ENCODE data around the gene TUBA1B. TPM values are rescaled to one million over a fixed set of nuclear protein-coding genes. Genes with fewer than 3 reads are reported as not detected.

Gene TUBA1B
- total RNA-seq, 1 experiment from 2014 or later, result 1,866 TPM

DNA sequence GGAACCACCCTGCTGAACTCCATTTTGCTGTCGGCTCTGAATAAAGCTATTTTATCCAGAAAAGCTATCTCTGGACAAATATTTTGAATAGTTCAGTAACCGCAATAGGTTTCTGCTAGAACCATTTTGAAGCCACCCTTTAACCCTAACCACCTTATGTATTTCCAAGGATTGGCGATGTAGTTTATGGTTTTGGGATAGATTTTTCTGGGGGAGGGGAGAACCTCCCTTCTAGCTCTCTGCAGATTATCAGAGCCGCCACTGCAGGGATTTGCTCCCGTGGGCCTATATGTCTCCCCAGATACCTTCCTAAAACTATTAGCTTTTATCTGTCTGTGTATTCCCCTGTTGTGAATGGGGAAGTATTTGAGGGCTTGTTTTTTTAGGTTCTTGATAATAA is 1.8 kb upstream of the TUBA1B start:
- TF ChIP-seq, protein P1, sequence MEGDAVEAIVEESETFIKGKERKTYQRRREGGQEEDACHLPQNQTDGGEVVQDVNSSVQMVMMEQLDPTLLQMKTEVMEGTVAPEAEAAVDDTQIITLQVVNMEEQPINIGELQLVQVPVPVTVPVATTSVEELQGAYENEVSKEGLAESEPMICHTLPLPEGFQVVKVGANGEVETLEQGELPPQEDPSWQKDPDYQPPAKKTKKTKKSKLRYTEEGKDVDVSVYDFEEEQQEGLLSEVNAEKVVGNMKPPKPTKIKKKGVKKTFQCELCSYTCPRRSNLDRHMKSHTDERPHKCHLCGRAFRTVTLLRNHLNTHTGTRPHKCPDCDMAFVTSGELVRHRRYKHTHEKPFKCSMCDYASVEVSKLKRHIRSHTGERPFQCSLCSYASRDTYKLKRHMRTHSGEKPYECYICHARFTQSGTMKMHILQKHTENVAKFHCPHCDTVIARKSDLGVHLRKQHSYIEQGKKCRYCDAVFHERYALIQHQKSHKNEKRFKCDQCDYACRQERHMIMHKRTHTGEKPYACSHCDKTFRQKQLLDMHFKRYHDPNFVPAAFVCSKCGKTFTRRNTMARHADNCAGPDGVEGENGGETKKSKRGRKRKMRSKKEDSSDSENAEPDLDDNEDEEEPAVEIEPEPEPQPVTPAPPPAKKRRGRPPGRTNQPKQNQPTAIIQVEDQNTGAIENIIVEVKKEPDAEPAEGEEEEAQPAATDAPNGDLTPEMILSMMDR (IDR thresholded peaks at IDR 0.05; ENCODE audit: insufficient read depth in 1 of 2, low read depth in 1 of 2, low read length in 1 of 2, severe bottlenecking in 1 of 2, unreplicated experiment in 1 of 2), result no peak
- POLR2A ChIA-PET, result interaction anchor here (0.6 to 2.8 kb wide), 4 partner anchors 40 to 608 kb away, joined by 3 to 21 read pairs (median 4); partner anchors contain the start of gene TMBIM6
- H3K27me3 ChIP-seq (replicated peaks; ENCODE audit: control insufficient read depth, insufficient read depth, low read length), result no peaks in the 10 kb centered on the region
- H3K4me3 ChIP-seq (ENCODE audit: low read depth, low read length), result no peak overlapping the region
- Mint-ChIP-seq H3K27ac (ENCODE audit: unreplicated experiment) (no peak overlapping the region), H3K27me3 (ENCODE audit: insufficient read depth, unreplicated experiment) (no peaks in the 10 kb centered on the region), H3K36me3 (ENCODE audit: insufficient read depth, unreplicated experiment) (peaks cover 34% of the 10 kb centered on the region), H3K9me3 (ENCODE audit: unreplicated experiment) (no peaks in the 10 kb centered on the region), H3K4me1 (ENCODE audit: low read depth, unreplicated experiment) (peaks cover 10% of the 10 kb centered on the region), H3K4me3 (ENCODE audit: unreplicated experiment) (no peak overlapping the region)
- intact Hi-C loops (cut with micrococcal nuclease; ENCODE audit: unreplicated experiment), result no loop called here
- CTCF ChIA-PET, result interaction anchor here (1.0 to 4.1 kb wide), 2 partner anchors 44 to 103 kb away, joined by 4 to 43 read pairs; no protein-coding TSS in a partner anchor
- no peak for DNase-seq
- H3K36me3 ChIP-seq (ENCODE audit: control insufficient read depth, insufficient read depth, low read length), result 0 out of 2 replicates have a peak, but pooled peaks cover 3% of the 10 kb centered on the region
- H3K4me1 ChIP-seq, result peaks cover 8% of the 10 kb centered on the region
- no TSS peak for BruUV-seq (replicated peaks)
- H3K9me3 ChIP-seq, result no peaks in the 10 kb centered on the region

- Histone ChIP-seq H3K9me3 (no peaks in the 10 kb centered on the region), H3K4me1 (peaks cover 8% of the 10 kb centered on the region), H3K4me3 (ENCODE audit: low read depth, low read length) (peak overlapping the region; percentile 38), H3K27me3 (replicated peaks; ENCODE audit: control insufficient read depth, insufficient read depth, low read length) (no peaks in the 10 kb centered on the region), H3K36me3 (ENCODE audit: control insufficient read depth, insufficient read depth, low read length) (peaks cover 3% of the 10 kb centered on the region; the same call in 1 of the 2 replicates)
- intact Hi-C loops (cut with micrococcal nuclease; ENCODE audit: unreplicated experiment), result loop anchor here (1.0 kb wide), 1 partner anchor 102 kb away; no protein-coding TSS in a partner anchor
- Mint-ChIP-seq H3K27me3 (ENCODE audit: insufficient read depth, unreplicated experiment) (no peaks in the 10 kb centered on the region), H3K36me3 (ENCODE audit: insufficient read depth, unreplicated experiment) (peaks cover 45% of the 10 kb centered on the region), H3K27ac (ENCODE audit: unreplicated experiment) (peak overlapping the region; percentile 99), H3K9me3 (ENCODE audit: unreplicated experiment) (no peaks in the 10 kb centered on the region), H3K4me3 (ENCODE audit: unreplicated experiment) (peak overlapping the region; percentile 74), H3K4me1 (ENCODE audit: low read depth, unreplicated experiment) (peaks cover 10% of the 10 kb centered on the region)
- BruUV-seq (replicated peaks), result TSS peak; percentile 80
- POLR2A ChIA-PET, result interaction anchor here (0.6 to 3.4 kb wide), 9 partner anchors 11 to 609 kb away, joined by 3 to 24 read pairs (median 7); partner anchors contain the start of genes LMBR1L, RHEBL1, TMBIM6 and TROAP
- no peak for DNase-seq
- TF ChIP-seq, protein P1 (IDR thresholded peaks at IDR 0.05; ENCODE audit: insufficient read depth in 1 of 2, low read depth in 1 of 2, low read length in 1 of 2, severe bottlenecking in 1 of 2, unreplicated experiment in 1 of 2), result no peak
- CTCF ChIA-PET, result interaction anchor here (0.5 to 4.1 kb wide), 7 partner anchors 11 to 609 kb away, joined by 3 to 43 read pairs (median 7); partner anchors contain the start of genes RHEBL1, TMBIM6 and TUBA1C
Measured at GRCh38 chr12:49131894-49132461, 783 bp upstream of the TUBA1B start.

DNA sequence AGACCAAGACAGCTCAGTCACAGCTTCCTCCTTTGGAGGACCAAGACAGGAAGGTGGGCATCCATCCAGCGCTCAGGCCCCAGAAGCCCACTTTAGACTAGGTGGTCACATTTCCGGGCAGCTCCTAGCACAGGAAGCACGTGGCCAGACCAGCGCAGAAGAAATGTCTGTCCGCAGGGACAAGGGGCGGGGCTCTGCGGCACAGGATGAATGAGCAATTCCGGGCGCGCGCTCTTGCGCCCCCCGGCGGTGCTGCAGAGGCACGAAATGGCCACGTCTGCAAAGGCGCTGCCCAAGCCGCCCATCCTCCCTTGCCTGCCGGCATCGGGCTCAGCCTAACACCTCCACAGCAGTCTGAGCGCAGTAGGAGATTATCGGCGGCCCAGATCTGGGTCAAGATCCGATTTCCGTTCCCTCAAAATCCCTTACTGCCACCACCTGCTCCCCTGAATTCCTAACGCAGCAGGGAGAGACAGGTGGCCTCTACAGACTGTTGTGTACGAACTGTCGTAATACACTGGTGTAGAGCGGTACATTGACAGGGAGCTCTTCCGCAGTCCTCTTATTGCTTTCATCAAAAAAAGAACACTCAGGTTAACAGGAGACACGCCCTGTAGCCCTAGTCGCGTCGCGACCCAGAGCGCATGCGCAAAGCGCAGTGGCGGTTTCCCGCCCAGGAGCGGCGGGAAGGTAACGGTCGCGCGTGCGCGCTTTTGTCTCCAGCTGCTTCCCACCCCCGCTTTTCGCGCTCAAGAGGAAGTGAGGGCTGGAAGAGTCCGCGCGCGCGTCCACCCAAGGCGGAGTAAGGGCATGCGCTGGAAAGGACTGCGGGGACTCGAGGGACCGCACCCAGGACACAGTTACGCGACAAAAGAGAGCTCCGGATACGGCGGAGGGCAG is 794 bp downstream of the TUBA1B start:
- DNase-seq, result peak; percentile 94 to 96
- peaks cover 8% of the 10 kb centered on the region for H3K4me1 ChIP-seq
- no peaks in the 10 kb centered on the region for H3K27me3 ChIP-seq (replicated peaks; ENCODE audit: control insufficient read depth, insufficient read depth, low read length)
- ChIA-PET POLR2A (interaction anchor here (0.6 to 3.4 kb wide), 17 partner anchors 9 to 611 kb away, joined by 3 to 24 read pairs (median 6); partner anchors contain the start of genes LMBR1L, RHEBL1, SPATS2 and TMBIM6), CTCF (interaction anchor here (0.6 to 4.1 kb wide), 17 partner anchors 9 to 493 kb away, joined by 3 to 43 read pairs (median 6); partner anchors contain the start of genes LMBR1L, PRPF40B, RHEBL1 and TUBA1C)
- H3K9me3 ChIP-seq, result no peaks in the 10 kb centered on the region
- Mint-ChIP-seq H3K4me1 (ENCODE audit: low read depth, unreplicated experiment) (peaks cover 10% of the 10 kb centered on the region), H3K27me3 (ENCODE audit: insufficient read depth, unreplicated experiment) (no peaks in the 10 kb centered on the region), H3K36me3 (ENCODE audit: insufficient read depth, unreplicated experiment) (peaks cover 60% of the 10 kb centered on the region), H3K27ac (ENCODE audit: unreplicated experiment) (peak overlapping the region; percentile 99), H3K4me3 (ENCODE audit: unreplicated experiment) (peak overlapping the region; percentile 74), H3K9me3 (ENCODE audit: unreplicated experiment) (no peaks in the 10 kb centered on the region)
- H3K4me3 ChIP-seq (ENCODE audit: low read depth, low read length), result peak overlapping the region; percentile 88
- intact Hi-C loops (cut with micrococcal nuclease; ENCODE audit: unreplicated experiment), result loop anchor here (1.0 kb wide), 2 partner anchors 20 to 61 kb away; partner anchors contain the start of genes LMBR1L and RHEBL1
- TF ChIP-seq, protein P1 (IDR thresholded peaks at IDR 0.05; ENCODE audit: insufficient read depth in 1 of 2, low read depth in 1 of 2, low read length in 1 of 2, severe bottlenecking in 1 of 2, unreplicated experiment in 1 of 2), result peak; percentile 92 to 95
- H3K36me3 ChIP-seq (ENCODE audit: control insufficient read depth, insufficient read depth, low read length), result peaks cover 3% of the 10 kb centered on the region; the same call in 1 of the 2 replicates
- BruUV-seq (replicated peaks), result no TSS peak
